ENCODE results near the gene CYP4F2.

DNA sequence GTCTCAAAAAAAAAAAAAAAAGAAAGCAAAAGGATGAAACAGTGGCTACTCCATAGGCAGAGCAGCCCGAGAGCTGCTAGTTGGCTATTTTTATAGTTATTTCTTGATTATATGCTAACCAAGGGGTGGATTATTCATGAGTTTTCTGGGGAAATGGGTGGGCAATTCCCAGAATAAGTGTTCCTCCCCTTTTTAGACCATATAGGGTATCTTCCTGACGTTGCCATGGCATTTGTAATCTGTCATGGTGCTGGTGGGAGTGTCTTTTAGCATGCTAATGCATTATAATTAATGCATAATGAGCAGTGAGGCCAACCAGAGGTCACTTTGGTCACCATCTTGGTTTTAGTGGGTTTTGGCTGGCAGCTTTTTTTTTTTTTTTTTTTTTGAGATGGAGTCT lies 57.0 kb downstream of the CYP4F2 start:
- TF ChIP-seq CTCF (IDR thresholded peaks at IDR 0.05) (no peak), POLR2A (IDR thresholded peaks at IDR 0.05) (no peak), POLR2AphosphoS5 (IDR thresholded peaks at IDR 0.05) (no peak)
